ENCODE measurements around the gene ARL15. TPM values are rescaled to one million over a fixed set of nuclear protein-coding genes. Genes with fewer than 3 reads are reported as not detected.

ARL15 gene
- total and polyA plus RNA-seq, 2 donors = 23.1 to 26.4 TPM

DNA sequence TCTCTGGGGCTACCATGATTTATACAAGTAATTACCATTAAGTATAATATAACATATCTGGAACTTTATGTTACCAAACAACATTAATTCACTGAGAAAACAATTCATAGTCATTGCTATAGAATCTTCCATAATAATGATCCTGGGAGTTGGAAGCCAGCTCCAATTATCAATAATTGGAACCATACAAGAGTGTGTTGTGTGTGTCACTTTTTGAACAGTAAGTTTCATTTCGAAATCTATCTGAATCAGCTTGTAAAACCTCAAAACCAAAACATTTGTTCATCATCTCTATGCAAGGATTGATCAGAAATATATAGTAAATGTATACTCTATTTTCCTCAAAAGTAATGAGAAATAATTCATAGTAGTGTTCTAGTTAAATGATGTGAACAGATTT is 348.1 kb downstream of the ARL15 start:
- WGBS = 95% methylated on average over 1 of the region's 1 CpG
- Histone ChIP-seq H3K9me3 (ENCODE audit: control insufficient read depth in 2 of 2, insufficient read depth in 1 of 2, low read length in 1 of 2) (peaks cover 0 to 2% of the 10 kb centered on the region in 2 donors), H3K4me3 (ENCODE audit: low read length in 2 of 2) (no peak overlapping the region), H3K4me1 (ENCODE audit: control insufficient read depth in 2 of 2, insufficient read depth in 2 of 2, low read length in 2 of 2) (no peaks in the 10 kb centered on the region), H3K27me3 (ENCODE audit: control insufficient read depth in 2 of 2, insufficient read depth in 1 of 2, low read length in 1 of 2) (no peaks in the 10 kb centered on the region), H3K27ac (ENCODE audit: low read depth in 1 of 2, low read length in 1 of 2) (no peak overlapping the region), H3K36me3 (ENCODE audit: control insufficient read depth in 2 of 2, insufficient read depth in 2 of 2, low read length in 1 of 2) (no peaks in the 10 kb centered on the region)
- DNase-seq (ENCODE audit: low read depth in 6 of 9, low spot score in 9 of 9) = no peak

DNA sequence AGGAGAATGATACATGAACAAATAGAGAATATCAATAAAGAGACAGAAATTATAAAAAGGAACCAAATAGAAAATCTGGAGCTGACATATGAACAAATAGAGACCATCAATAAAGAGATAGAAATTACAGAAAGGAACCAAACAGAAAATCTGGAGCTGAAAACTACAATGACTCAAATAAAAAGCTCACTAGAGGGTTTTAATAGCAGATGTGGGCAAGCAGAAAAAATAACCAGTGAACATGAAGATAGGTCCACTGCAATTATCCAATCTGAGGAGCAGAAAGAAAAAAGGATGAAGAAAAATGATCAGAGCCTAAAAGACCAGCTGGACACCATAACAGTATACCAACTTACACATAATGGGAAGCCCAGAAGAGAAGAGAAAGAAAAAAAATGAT is 353.7 kb downstream of the ARL15 start:
- no peaks in the 10 kb centered on the region for H3K4me1 ChIP-seq (ENCODE audit: control insufficient read depth in 2 of 2, insufficient read depth in 2 of 2, low read length in 2 of 2)
- no peaks in the 10 kb centered on the region for H3K27me3 ChIP-seq (ENCODE audit: control insufficient read depth in 2 of 2, insufficient read depth in 1 of 2, low read length in 1 of 2)
- no peaks in the 10 kb centered on the region for H3K36me3 ChIP-seq (ENCODE audit: control insufficient read depth in 2 of 2, insufficient read depth in 2 of 2, low read length in 1 of 2)
- DNase-seq (ENCODE audit: low read depth in 6 of 9, low spot score in 9 of 9) = no peak
- peaks cover 0 to 2% of the 10 kb centered on the region in 2 donors for H3K9me3 ChIP-seq (ENCODE audit: control insufficient read depth in 2 of 2, insufficient read depth in 1 of 2, low read length in 1 of 2)
- no peak overlapping the region for H3K27ac ChIP-seq (ENCODE audit: low read depth in 1 of 2, low read length in 1 of 2)
- H3K4me3 ChIP-seq (ENCODE audit: low read length in 2 of 2) = no peak overlapping the region

DNA sequence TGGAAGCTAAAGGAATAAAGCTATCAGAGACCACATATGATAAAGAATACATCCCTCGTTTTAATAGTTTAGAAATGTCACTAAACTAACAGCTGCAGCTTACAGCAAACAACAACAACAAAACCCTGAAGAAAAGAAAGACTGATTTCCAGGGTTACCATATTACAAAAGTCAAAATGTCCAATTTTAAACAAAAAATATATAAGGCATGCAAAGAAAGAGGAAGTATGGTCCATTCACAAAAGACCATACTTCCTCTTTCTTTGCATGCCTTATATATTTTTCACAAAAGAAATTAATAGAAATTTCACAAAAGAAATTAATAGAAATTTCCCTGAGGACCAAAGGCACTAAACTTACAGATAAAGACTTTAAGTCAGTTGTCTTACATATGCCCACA is 354.2 kb downstream of the ARL15 start:
- 78% methylated on average over 1 of the region's 1 CpG for WGBS
- no peak for DNase-seq (ENCODE audit: low read depth in 6 of 9, low spot score in 9 of 9)
- no peaks in the 10 kb centered on the region for H3K4me1 ChIP-seq (ENCODE audit: control insufficient read depth in 2 of 2, insufficient read depth in 2 of 2, low read length in 2 of 2)
- no peaks in the 10 kb centered on the region for H3K36me3 ChIP-seq (ENCODE audit: control insufficient read depth in 2 of 2, insufficient read depth in 2 of 2, low read length in 1 of 2)
- no peaks in the 10 kb centered on the region for H3K27me3 ChIP-seq (ENCODE audit: control insufficient read depth in 2 of 2, insufficient read depth in 1 of 2, low read length in 1 of 2)
- no peak overlapping the region for H3K27ac ChIP-seq (ENCODE audit: low read depth in 1 of 2, low read length in 1 of 2)
- H3K4me3 ChIP-seq (ENCODE audit: low read length in 2 of 2) = no peak overlapping the region
- H3K9me3 ChIP-seq (ENCODE audit: control insufficient read depth in 2 of 2, insufficient read depth in 1 of 2, low read length in 1 of 2) = peaks cover 0 to 2% of the 10 kb centered on the region in 2 donors

DNA sequence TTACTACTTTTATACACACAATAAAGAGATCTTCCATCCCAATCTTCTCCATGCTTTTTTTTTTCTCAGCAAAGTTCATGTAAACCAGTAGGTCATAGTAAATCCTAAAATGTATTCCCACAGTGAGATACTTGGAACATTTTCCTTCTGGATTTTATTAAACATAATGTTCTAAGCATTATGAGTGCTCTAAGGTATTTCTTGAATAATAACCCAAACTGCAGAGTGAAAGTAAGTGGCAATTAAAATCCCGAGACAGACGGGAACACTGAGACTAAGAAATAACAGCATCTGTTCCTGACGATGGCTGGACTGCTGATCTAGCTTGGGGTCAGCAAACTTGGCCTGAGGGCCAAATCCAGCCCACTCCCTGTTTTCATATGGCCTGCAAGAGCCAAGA is 359.8 kb downstream of the ARL15 start:
- no peaks in the 10 kb centered on the region for H3K9me3 ChIP-seq (ENCODE audit: control insufficient read depth in 2 of 2, insufficient read depth in 1 of 2, low read length in 1 of 2)
- 96% methylated on average over 3 of the region's 3 CpGs for WGBS

DNA sequence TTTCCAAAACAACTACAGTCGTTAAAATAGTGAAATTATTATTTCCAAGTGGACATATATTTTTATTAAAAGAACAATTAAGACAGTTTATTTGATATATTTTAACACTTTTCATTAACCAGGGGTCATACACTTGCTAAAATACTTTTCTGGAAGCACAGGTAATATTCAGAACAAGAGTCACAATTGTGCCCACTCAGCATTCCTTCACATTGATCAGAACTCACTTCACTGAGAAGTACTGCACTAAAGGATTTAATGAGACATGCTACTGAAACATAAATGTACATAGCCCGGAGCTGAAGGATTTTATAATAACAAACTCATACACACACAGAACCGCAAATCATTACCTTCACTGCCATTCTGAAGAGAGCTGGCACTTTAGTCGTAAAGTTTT is 361.8 kb downstream of the ARL15 start:
- Histone ChIP-seq H3K27me3 (ENCODE audit: control insufficient read depth in 2 of 2, insufficient read depth in 1 of 2, low read length in 1 of 2) (no peaks in the 10 kb centered on the region), H3K4me3 (ENCODE audit: low read length in 2 of 2) (no peak overlapping the region), H3K9me3 (ENCODE audit: control insufficient read depth in 2 of 2, insufficient read depth in 1 of 2, low read length in 1 of 2) (no peaks in the 10 kb centered on the region), H3K36me3 (ENCODE audit: control insufficient read depth in 2 of 2, insufficient read depth in 2 of 2, low read length in 1 of 2) (no peaks in the 10 kb centered on the region), H3K27ac (ENCODE audit: low read depth in 1 of 2, low read length in 1 of 2) (no peak overlapping the region), H3K4me1 (ENCODE audit: control insufficient read depth in 2 of 2, insufficient read depth in 2 of 2, low read length in 2 of 2) (no peaks in the 10 kb centered on the region)
- DNase-seq (ENCODE audit: low read depth in 6 of 9, low spot score in 9 of 9) = no peak
- WGBS = 98% methylated on average over 4 of the region's 4 CpGs

More for the DNA sequence above, 359.8 kb downstream of the ARL15 start:
- Histone ChIP-seq H3K27ac (ENCODE audit: low read depth in 1 of 2, low read length in 1 of 2) (no peak overlapping the region), H3K4me3 (ENCODE audit: low read length in 2 of 2) (no peak overlapping the region), H3K36me3 (ENCODE audit: control insufficient read depth in 2 of 2, insufficient read depth in 2 of 2, low read length in 1 of 2) (no peaks in the 10 kb centered on the region), H3K27me3 (ENCODE audit: control insufficient read depth in 2 of 2, insufficient read depth in 1 of 2, low read length in 1 of 2) (no peaks in the 10 kb centered on the region), H3K4me1 (ENCODE audit: control insufficient read depth in 2 of 2, insufficient read depth in 2 of 2, low read length in 2 of 2) (no peaks in the 10 kb centered on the region)
- no peak for DNase-seq (ENCODE audit: low read depth in 6 of 9, low spot score in 9 of 9)

DNA sequence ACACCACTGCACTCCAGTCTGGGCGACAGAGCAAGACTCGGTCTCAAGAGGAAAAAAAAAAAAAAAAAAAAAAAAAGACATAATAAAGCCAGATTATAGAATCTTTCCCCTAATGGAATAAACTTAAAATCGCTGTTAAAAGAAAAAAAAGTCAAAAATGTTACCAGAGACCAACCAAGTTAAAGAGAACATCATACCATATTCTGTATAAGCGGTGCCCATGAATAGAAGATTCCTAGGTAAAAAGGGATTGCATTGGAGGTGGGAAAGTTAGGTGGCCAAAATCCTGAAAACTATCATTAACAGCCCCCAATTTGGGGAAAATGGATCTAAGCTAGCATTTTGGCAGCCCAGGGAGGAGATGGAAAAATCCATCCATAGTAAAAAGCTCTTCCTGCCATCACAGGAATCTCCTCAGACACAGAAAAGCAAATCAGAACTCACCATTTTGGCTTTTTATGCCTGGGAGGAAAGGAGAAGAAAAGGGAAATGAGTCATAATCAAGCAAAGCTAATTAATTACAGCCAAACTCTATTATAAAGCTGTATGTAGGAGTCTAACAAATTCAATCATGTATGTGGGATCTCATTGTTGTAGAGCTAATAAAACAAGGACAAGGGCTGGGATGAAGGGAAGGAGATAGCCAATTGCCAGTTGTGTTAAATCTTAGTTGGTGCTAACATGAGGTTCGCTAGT is 363.8 kb downstream of the ARL15 start:
- H3K36me3 ChIP-seq (ENCODE audit: control insufficient read depth in 2 of 2, insufficient read depth in 2 of 2, low read length in 1 of 2) = no peaks in the 10 kb centered on the region
- 98% methylated on average over 5 of the region's 5 CpGs for WGBS
- no peak overlapping the region for H3K27ac ChIP-seq (ENCODE audit: low read depth in 1 of 2, low read length in 1 of 2)
- no peak overlapping the region for H3K4me3 ChIP-seq (ENCODE audit: low read length in 2 of 2)
- no peaks in the 10 kb centered on the region for H3K27me3 ChIP-seq (ENCODE audit: control insufficient read depth in 2 of 2, insufficient read depth in 1 of 2, low read length in 1 of 2)
- no peak for DNase-seq (ENCODE audit: low read depth in 6 of 9, low spot score in 9 of 9)
- no peaks in the 10 kb centered on the region for H3K9me3 ChIP-seq (ENCODE audit: control insufficient read depth in 2 of 2, insufficient read depth in 1 of 2, low read length in 1 of 2)
- no peaks in the 10 kb centered on the region for H3K4me1 ChIP-seq (ENCODE audit: control insufficient read depth in 2 of 2, insufficient read depth in 2 of 2, low read length in 2 of 2)

DNA sequence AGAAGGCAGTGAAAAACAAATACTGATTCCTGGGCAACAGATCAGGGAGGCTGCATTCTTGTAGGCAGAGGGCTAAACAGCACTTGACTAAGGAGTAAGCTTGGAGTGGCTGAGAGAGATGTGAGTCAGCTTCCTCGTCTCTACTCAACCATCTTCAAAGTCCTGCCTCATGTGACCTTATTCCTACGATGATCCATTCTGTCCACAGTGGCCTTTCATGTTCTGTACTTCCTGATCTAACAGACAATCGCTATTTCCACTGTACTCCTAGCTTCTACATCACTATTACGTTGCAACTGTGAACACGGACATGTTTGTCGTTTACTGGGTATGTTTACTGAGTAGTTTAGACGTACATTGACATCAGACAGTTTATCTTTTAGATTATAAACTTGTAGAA is 365.4 kb downstream of the ARL15 start:
- Histone ChIP-seq H3K9me3 (ENCODE audit: control insufficient read depth in 2 of 2, insufficient read depth in 1 of 2, low read length in 1 of 2) (no peaks in the 10 kb centered on the region), H3K27me3 (ENCODE audit: control insufficient read depth in 2 of 2, insufficient read depth in 1 of 2, low read length in 1 of 2) (no peaks in the 10 kb centered on the region), H3K36me3 (ENCODE audit: control insufficient read depth in 2 of 2, insufficient read depth in 2 of 2, low read length in 1 of 2) (no peaks in the 10 kb centered on the region), H3K27ac (ENCODE audit: low read depth in 1 of 2, low read length in 1 of 2) (no peak overlapping the region), H3K4me1 (ENCODE audit: control insufficient read depth in 2 of 2, insufficient read depth in 2 of 2, low read length in 2 of 2) (no peaks in the 10 kb centered on the region), H3K4me3 (ENCODE audit: low read length in 2 of 2) (no peak overlapping the region)
- WGBS = 97% methylated on average over 7 of the region's 7 CpGs
- no peak for DNase-seq (ENCODE audit: low read depth in 6 of 9, low spot score in 9 of 9)

DNA sequence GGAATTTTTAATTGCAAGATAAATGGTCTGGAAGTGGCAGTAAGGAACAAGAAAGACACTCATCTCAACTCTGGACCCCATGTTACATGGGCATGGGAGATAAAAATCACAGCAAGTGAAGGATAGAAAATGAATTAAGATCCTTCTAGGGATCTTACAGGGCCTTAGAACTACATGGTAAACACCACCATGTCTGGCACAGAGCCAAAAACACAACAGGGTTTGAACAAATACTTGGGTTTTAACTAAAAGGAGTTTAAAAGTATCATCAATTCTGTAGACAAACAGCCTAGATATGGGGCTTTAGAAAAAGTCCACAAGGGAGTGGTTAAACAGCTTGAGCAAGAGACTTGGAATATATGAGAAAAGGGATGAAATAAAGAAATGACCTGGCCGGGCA is 366.4 kb downstream of the ARL15 start:
- Histone ChIP-seq H3K9me3 (ENCODE audit: control insufficient read depth in 2 of 2, insufficient read depth in 1 of 2, low read length in 1 of 2) (no peaks in the 10 kb centered on the region), H3K36me3 (ENCODE audit: control insufficient read depth in 2 of 2, insufficient read depth in 2 of 2, low read length in 1 of 2) (no peaks in the 10 kb centered on the region), H3K4me3 (ENCODE audit: low read length in 2 of 2) (no peak overlapping the region), H3K4me1 (ENCODE audit: control insufficient read depth in 2 of 2, insufficient read depth in 2 of 2, low read length in 2 of 2) (no peaks in the 10 kb centered on the region), H3K27me3 (ENCODE audit: control insufficient read depth in 2 of 2, insufficient read depth in 1 of 2, low read length in 1 of 2) (no peaks in the 10 kb centered on the region), H3K27ac (ENCODE audit: low read depth in 1 of 2, low read length in 1 of 2) (no peak overlapping the region)
- 98% methylated on average over 1 of the region's 1 CpG for WGBS
- no peak for DNase-seq (ENCODE audit: low read depth in 6 of 9, low spot score in 9 of 9)

DNA sequence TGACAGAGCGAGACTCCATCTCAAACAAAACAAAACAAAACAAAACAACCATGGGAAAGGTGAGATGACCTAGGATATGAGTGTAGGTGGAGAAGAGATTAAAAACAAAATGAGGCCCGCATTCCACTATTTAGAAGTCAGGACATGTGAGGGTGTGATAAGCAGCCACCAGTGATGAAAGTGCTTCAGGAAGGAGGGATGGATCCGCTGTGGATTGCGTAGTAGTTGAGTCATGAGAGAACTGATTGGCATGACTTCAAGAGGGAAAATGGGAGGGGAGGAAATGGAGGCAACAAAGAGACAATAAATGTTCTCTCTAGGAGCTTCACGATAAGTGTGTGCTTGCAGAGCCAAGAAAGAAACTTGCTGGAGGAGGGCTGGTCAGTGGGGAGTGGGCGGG is 367.6 kb downstream of the ARL15 start:
- Histone ChIP-seq H3K36me3 (ENCODE audit: control insufficient read depth in 2 of 2, insufficient read depth in 2 of 2, low read length in 1 of 2) (no peaks in the 10 kb centered on the region), H3K9me3 (ENCODE audit: control insufficient read depth in 2 of 2, insufficient read depth in 1 of 2, low read length in 1 of 2) (no peaks in the 10 kb centered on the region), H3K27me3 (ENCODE audit: control insufficient read depth in 2 of 2, insufficient read depth in 1 of 2, low read length in 1 of 2) (no peaks in the 10 kb centered on the region), H3K4me3 (ENCODE audit: low read length in 2 of 2) (no peak overlapping the region), H3K27ac (ENCODE audit: low read depth in 1 of 2, low read length in 1 of 2) (no peak overlapping the region), H3K4me1 (ENCODE audit: control insufficient read depth in 2 of 2, insufficient read depth in 2 of 2, low read length in 2 of 2) (no peaks in the 10 kb centered on the region)
- DNase-seq (ENCODE audit: low read depth in 6 of 9, low spot score in 9 of 9) = no peak
- 98% methylated on average over 6 of the region's 6 CpGs for WGBS

Measured in thymus (tissue), 11 donors.